ENCODE measurements around the gene MYOZ2. TPM values are rescaled to one million over a fixed set of nuclear protein-coding genes. Genes with fewer than 3 reads are reported as not detected.

The MYOZ2 gene
- total and polyA plus RNA-seq, 9 donors: 165 to 256 (median 194) TPM

DNA sequence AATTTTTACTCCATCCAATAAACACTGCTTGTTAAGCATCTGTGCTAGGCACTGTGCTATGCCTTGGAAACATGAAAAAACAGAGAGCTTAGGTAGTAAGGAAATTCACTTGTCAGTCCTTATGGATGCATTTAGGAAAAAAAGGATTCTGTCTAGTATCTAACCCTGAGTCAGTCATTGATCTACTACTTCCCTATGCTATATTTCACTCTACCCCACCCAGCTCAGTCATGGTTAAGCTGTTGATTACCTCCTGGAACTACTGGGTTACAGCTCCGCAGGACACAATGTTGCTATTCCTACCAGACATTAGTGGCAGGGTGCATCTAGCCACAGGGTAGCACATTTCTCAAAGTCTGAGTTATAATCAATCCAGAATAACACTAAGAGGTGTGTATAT, 74.0 kb downstream of the MYOZ2 start:
- Histone ChIP-seq H3K4me1 (ENCODE audit: control insufficient read depth, insufficient read depth, low read length) (peaks cover 4% of the 10 kb centered on the region), H3K4me3 (ENCODE audit: low read length) (no peak overlapping the region), H3K36me3 (ENCODE audit: control insufficient read depth, insufficient read depth, low read length) (no peaks in the 10 kb centered on the region), H3K27ac (ENCODE audit: low read length) (no peak overlapping the region), H3K9me3 (replicated peaks; ENCODE audit: control insufficient read depth, low read depth, low read length) (no peaks in the 10 kb centered on the region), H3K27me3 (ENCODE audit: control insufficient read depth, insufficient read depth, low read length) (no peaks in the 10 kb centered on the region)
- no peak for DNase-seq
- 100% methylated on average over 1 of the region's 1 CpG for WGBS (ENCODE audit: insufficient coverage)

DNA sequence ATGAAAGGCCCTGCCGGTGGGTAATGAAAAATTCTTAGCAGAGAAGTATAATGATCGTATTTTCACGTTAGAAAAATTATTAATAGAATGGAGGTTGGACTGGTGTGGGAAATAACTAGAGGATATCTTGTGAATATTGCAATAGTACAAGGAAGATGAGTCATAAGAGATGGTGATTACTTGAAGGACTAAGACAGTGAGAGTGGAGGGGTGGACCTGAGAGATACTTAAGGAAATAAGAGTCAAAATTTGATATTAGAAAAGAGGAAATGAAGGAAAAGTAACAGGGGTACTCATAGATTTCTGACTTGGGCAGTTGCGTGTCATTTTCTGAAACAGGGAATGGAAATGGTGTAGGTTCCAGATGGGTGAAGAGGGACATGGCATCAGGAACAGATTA, 75.1 kb downstream of the MYOZ2 start:
- no peak for DNase-seq
- Histone ChIP-seq H3K4me3 (ENCODE audit: low read length) (no peak overlapping the region), H3K9me3 (replicated peaks; ENCODE audit: control insufficient read depth, low read depth, low read length) (no peaks in the 10 kb centered on the region), H3K27me3 (ENCODE audit: control insufficient read depth, insufficient read depth, low read length) (no peaks in the 10 kb centered on the region), H3K36me3 (ENCODE audit: control insufficient read depth, insufficient read depth, low read length) (no peaks in the 10 kb centered on the region), H3K27ac (ENCODE audit: low read length) (no peak overlapping the region), H3K4me1 (ENCODE audit: control insufficient read depth, insufficient read depth, low read length) (peaks cover 4% of the 10 kb centered on the region)
- WGBS (ENCODE audit: insufficient coverage): 89% methylated on average over 4 of the region's 4 CpGs

DNA sequence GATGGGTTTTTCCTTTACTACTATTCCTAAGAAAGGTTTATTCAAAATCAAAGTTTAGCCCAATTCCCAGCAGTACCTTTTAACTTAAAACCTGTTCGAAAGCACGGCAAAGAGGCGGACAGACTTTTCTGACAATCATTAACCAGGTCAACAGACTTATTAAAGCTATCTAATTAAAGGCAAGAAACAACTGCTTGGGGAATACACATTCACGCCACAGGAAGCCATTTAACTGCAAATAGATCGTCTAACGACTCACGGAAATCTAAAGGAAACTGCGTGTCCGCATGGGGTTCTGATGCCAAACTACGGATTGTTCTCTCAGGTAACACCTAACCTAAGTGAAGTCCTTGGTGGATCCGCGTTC, 76.2 kb downstream of the MYOZ2 start:
- Histone ChIP-seq H3K36me3 (ENCODE audit: control insufficient read depth, insufficient read depth, low read length) (no peaks in the 10 kb centered on the region), H3K27me3 (ENCODE audit: control insufficient read depth, insufficient read depth, low read length) (no peaks in the 10 kb centered on the region), H3K9me3 (replicated peaks; ENCODE audit: control insufficient read depth, low read depth, low read length) (no peaks in the 10 kb centered on the region), H3K4me1 (ENCODE audit: control insufficient read depth, insufficient read depth, low read length) (peaks cover 4% of the 10 kb centered on the region), H3K27ac (ENCODE audit: low read length) (peak overlapping the region; percentile 87), H3K4me3 (ENCODE audit: low read length) (peak overlapping the region; percentile 74)
- 0% methylated on average over 9 of the region's 12 CpGs for WGBS (ENCODE audit: insufficient coverage)
- no peak for DNase-seq

DNA sequence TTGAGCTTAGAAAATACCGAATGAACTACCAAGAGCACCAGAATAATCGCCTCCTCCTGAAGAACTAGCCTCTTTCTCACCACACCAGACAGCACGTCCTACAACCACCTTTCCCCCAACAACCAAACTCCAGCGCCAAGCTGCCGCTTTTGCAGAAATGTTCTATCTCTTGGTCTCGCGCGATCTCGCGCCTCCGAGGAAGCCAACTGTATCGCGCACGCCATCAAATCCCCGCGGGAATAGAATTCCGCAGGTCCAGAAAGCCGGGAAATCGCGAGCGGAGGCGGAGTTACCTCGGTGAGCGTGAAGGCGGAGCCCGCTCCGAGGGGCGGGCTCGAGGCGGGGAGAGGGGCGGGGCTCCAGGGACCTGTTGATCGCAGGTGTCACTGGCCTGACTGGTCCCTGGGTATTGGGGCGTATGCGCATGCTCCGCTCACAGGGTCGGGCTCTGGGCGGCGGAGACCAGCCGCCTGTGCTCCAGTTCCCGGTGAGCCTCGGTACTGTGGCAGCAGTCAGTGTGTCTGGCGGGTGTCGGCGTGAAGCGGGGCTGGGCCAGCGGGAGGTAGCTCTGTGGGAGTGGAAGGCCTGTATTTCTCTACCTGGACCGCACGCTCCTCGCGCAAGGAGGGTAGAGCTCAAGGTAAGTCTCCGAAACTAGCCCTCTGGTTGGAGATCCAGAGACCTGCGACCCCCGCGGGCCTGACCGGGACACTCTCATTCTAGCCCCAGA, 76.8 kb downstream of the MYOZ2 start, which contains the start of gene USP53:
USP53 (plus strand) TSS at position 480 of the 730 bp plus-strand sequence. CDS start 27,047 bp downstream, outside the sequence.
- H3K36me3 ChIP-seq (ENCODE audit: control insufficient read depth, insufficient read depth, low read length): no peaks in the 10 kb centered on the region
- H3K4me1 ChIP-seq (ENCODE audit: control insufficient read depth, insufficient read depth, low read length): peaks cover 4% of the 10 kb centered on the region
- no peaks in the 10 kb centered on the region for H3K27me3 ChIP-seq (ENCODE audit: control insufficient read depth, insufficient read depth, low read length)
- peak; percentile 96 for DNase-seq
- H3K9me3 ChIP-seq (replicated peaks; ENCODE audit: control insufficient read depth, low read depth, low read length): no peaks in the 10 kb centered on the region
- peak within 1 kb of the TSS; percentile 74 for H3K4me3 ChIP-seq (ENCODE audit: low read length)
- H3K27ac ChIP-seq (ENCODE audit: low read length): peak within 1 kb of the TSS; percentile 87
- WGBS (ENCODE audit: insufficient coverage): under 1% methylated on average over 55 of the region's 55 CpGs

DNA sequence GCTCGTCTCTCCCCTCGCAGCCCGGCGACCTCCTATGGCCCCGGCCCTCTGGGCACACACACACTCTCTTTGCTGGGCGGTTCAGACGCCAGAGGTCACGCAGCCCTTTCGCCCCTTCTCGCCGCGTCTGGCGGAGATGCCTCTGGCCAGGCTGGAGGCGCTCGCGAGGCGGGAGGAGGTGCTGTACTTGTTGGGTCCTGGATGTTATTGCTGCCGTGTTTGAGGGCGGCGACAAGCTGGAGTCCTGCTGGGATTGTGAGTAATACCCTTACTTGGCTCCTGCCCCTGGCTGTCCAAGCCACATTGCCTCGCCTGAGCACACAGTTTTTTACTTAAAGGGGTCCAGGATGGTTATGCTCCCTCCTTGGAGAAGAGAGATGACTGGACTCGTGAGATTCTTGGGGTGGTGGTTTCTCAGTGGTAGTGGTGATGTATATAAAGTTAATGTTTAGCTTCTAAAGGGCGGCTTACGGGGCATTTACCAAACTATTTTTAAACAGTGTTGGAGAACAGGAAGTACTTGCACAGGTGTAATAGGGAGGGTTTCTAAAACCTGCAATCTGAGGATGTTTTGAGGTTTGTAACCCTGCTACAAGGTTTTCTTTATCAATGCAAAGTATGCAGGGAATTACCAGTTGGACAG, 77.5 kb downstream of the MYOZ2 start:
- no peaks in the 10 kb centered on the region for H3K27me3 ChIP-seq (ENCODE audit: control insufficient read depth, insufficient read depth, low read length)
- H3K4me1 ChIP-seq (ENCODE audit: control insufficient read depth, insufficient read depth, low read length): peaks cover 4% of the 10 kb centered on the region
- H3K36me3 ChIP-seq (ENCODE audit: control insufficient read depth, insufficient read depth, low read length): no peaks in the 10 kb centered on the region
- H3K9me3 ChIP-seq (replicated peaks; ENCODE audit: control insufficient read depth, low read depth, low read length): no peaks in the 10 kb centered on the region
- peak; percentile 82 for DNase-seq
- 0% methylated on average over 20 of the region's 24 CpGs for WGBS (ENCODE audit: insufficient coverage)
- peak overlapping the region; percentile 87 for H3K27ac ChIP-seq (ENCODE audit: low read length)
- peak overlapping the region; percentile 74 for H3K4me3 ChIP-seq (ENCODE audit: low read length)

DNA sequence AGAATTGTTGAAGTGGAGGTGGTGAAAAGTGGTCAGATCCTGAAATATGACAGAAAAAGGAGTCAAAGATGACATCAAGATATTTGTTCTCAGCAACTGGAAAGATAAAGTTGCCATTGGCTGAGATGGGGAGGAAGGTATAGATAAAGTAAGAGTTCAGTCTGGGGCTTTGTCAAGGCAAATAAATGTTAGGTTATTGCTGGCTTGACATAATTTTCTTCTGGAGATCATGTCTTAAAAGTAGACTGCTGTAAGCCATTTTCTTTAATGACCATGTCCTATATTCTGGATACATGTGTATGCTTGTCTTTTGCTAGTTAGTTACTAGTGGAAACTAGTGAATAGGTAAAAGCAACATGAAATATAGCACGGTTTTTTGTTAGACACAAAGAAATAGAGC, 82.5 kb downstream of the MYOZ2 start:
- Histone ChIP-seq H3K27me3 (ENCODE audit: control insufficient read depth, insufficient read depth, low read length) (no peaks in the 10 kb centered on the region), H3K27ac (ENCODE audit: low read length) (no peak overlapping the region), H3K36me3 (ENCODE audit: control insufficient read depth, insufficient read depth, low read length) (no peaks in the 10 kb centered on the region), H3K4me1 (ENCODE audit: control insufficient read depth, insufficient read depth, low read length) (peaks cover 4% of the 10 kb centered on the region), H3K4me3 (ENCODE audit: low read length) (no peak overlapping the region), H3K9me3 (replicated peaks; ENCODE audit: control insufficient read depth, low read depth, low read length) (no peaks in the 10 kb centered on the region)
- whole genome bisulfite sequencing (ENCODE audit: insufficient coverage): no CpG with 5 or more reads among the region's 1 CpG
- no peak for DNase-seq

DNA sequence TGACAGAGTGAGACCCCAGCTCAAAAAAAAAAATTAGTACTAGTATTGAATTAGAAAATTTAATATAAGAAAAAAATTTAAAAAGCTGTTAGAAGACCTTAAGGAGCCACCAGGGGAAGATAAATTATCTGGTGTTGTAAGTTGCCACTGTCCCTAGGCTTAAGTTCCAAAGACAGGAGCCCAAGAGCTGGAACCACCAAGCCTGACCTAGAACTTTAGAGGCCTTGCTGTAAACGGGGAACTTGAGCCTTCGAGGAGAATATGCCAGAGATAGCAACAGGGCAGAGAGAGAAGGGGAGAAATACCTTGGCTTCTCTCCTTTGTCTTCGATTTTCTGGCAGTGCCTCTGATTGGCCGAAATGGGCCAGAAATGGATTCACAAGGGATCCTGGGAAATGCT, 85.8 kb downstream of the MYOZ2 start:
- H3K9me3 ChIP-seq (replicated peaks; ENCODE audit: control insufficient read depth, low read depth, low read length): no peaks in the 10 kb centered on the region
- no peaks in the 10 kb centered on the region for H3K36me3 ChIP-seq (ENCODE audit: control insufficient read depth, insufficient read depth, low read length)
- no peak for DNase-seq
- no peaks in the 10 kb centered on the region for H3K27me3 ChIP-seq (ENCODE audit: control insufficient read depth, insufficient read depth, low read length)
- H3K27ac ChIP-seq (ENCODE audit: low read length): no peak overlapping the region
- no peak overlapping the region for H3K4me3 ChIP-seq (ENCODE audit: low read length)
- H3K4me1 ChIP-seq (ENCODE audit: control insufficient read depth, insufficient read depth, low read length): no peaks in the 10 kb centered on the region
- WGBS (ENCODE audit: insufficient coverage): 78% methylated on average over 2 of the region's 4 CpGs

DNA sequence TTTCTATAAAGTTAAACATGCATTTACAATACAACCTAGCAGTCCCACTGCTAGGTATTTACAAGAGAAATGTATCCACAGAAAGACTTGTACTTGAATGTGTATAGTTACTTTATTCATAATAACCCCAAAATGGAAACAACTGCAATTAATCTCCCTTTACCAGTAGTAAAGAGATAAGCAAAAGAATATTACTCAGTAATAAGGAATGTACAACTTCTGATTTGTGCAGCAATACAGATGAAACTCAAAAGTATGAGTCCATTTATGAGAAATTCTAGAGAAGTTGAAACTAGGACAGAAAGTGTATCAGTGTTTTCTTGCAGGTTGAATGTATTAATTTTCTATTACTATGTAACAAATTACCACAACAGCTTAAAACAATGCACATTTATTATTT, 92.1 kb downstream of the MYOZ2 start:
- Histone ChIP-seq H3K36me3 (ENCODE audit: control insufficient read depth, insufficient read depth, low read length) (no peaks in the 10 kb centered on the region), H3K4me3 (ENCODE audit: low read length) (no peak overlapping the region), H3K4me1 (ENCODE audit: control insufficient read depth, insufficient read depth, low read length) (no peaks in the 10 kb centered on the region), H3K9me3 (replicated peaks; ENCODE audit: control insufficient read depth, low read depth, low read length) (no peaks in the 10 kb centered on the region), H3K27me3 (ENCODE audit: control insufficient read depth, insufficient read depth, low read length) (no peaks in the 10 kb centered on the region), H3K27ac (ENCODE audit: low read length) (no peak overlapping the region)
- no peak for DNase-seq

DNA sequence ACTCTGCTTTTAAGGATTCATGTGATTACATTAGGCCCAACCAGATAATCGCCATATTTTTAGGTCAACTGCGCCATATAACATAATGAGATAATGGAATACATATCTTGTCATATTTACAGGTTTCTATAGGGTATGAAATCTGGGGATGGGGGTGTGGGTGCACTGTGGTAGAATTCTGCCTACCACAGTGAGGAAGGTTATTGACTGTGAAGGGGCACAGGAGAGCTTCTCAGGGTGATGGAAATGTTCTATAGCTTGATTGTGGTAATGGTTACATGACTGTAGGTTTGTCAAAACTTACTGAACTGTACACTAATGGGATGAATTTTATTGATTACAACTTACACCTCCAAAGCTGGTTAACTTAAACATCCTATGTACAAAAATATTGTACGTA, 92.8 kb downstream of the MYOZ2 start:
- Histone ChIP-seq H3K27ac (ENCODE audit: low read length) (no peak overlapping the region), H3K4me3 (ENCODE audit: low read length) (no peak overlapping the region), H3K27me3 (ENCODE audit: control insufficient read depth, insufficient read depth, low read length) (no peaks in the 10 kb centered on the region), H3K4me1 (ENCODE audit: control insufficient read depth, insufficient read depth, low read length) (no peaks in the 10 kb centered on the region), H3K36me3 (ENCODE audit: control insufficient read depth, insufficient read depth, low read length) (no peaks in the 10 kb centered on the region), H3K9me3 (replicated peaks; ENCODE audit: control insufficient read depth, low read depth, low read length) (no peaks in the 10 kb centered on the region)
- no peak for DNase-seq
- no CpG with 5 or more reads among the region's 3 CpGs for WGBS (ENCODE audit: insufficient coverage)

DNA sequence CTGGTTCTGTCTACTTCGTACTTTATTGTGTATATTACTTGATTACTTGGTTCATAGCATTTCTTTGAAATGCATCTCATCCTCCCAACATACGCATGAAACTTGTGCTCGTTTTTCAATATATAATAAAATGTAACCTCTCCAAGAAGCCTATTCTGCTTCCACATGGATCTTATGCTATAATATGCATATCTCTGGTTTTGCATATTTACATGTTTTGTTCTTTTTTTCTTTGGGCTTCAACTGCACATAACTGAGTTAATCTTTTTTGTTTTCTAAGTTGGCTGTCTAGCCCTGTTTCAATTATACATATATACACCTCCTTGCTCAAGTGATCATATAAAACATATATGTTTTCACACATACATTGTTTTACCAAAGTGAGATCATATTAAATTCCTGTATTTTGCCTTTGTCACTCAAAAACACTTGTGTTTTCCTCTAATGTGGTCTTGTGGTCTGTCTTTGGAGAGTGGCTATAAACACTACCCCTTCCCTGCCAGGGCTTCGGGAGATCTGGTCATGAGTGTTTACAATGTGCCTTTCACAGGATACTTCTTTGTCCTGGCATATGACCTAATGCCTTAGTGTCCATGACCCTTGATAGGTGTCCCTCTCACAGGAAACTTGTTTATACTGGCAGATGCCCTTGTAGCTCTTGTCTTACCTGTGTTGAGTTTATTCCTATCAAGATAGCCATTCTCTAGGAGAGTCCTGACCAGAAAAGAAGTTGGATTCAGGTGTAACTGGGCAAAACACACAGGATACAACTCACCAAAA, 94.5 kb downstream of the MYOZ2 start:
- Histone ChIP-seq H3K4me3 (ENCODE audit: low read length) (no peak overlapping the region), H3K27ac (ENCODE audit: low read length) (no peak overlapping the region), H3K27me3 (ENCODE audit: control insufficient read depth, insufficient read depth, low read length) (no peaks in the 10 kb centered on the region), H3K36me3 (ENCODE audit: control insufficient read depth, insufficient read depth, low read length) (no peaks in the 10 kb centered on the region), H3K4me1 (ENCODE audit: control insufficient read depth, insufficient read depth, low read length) (no peaks in the 10 kb centered on the region), H3K9me3 (replicated peaks; ENCODE audit: control insufficient read depth, low read depth, low read length) (no peaks in the 10 kb centered on the region)
- WGBS (ENCODE audit: insufficient coverage): no CpG with 5 or more reads among the region's 4 CpGs
- DNase-seq: no peak
